ENCODE measurements around the gene RNF19B. TPM values are rescaled to one million over a fixed set of nuclear protein-coding genes. Genes with fewer than 3 reads are reported as not detected.

Gene RNF19B
- total RNA-seq, 1 donor from 2014 or later, result 14.2 TPM

GRCh38 chr1:32894681-32895080 lies 69.9 kb downstream of the RNF19B start:
- peaks cover 31% of the 10 kb centered on the region for H3K27me3 Mint-ChIP-seq (ENCODE audit: insufficient read depth, low read depth)
- Histone ChIP-seq H2AFZ (replicated peaks) (no peak overlapping the region), H3K79me2 (ENCODE audit: low read depth) (no peaks in the 10 kb centered on the region), H3F3A (ENCODE audit: low read depth) (peaks cover 17% of the 10 kb centered on the region), H4K20me1 (ENCODE audit: low read depth) (peaks cover 25% of the 10 kb centered on the region), H3K36me3 (no peaks in the 10 kb centered on the region), H3K27me3 (peaks cover 44% of the 10 kb centered on the region), H3K27ac (no peak overlapping the region), H3K9ac (no peak overlapping the region), H3K4me2 (peak overlapping the region; percentile 82), H3K9me3 (ENCODE audit: low read depth) (no peaks in the 10 kb centered on the region), H3K4me3 (peak overlapping the region; percentile 65), H3K4me1 (peaks cover 15% of the 10 kb centered on the region)
- TF ChIP-seq EZH2 (IDR thresholded peaks at IDR 0.05) (no peak), EZH2phosphoT487 (IDR thresholded peaks at IDR 0.05) (no peak), CTCF (IDR thresholded peaks at IDR 0.05) (no peak)
- DNase-seq (ENCODE audit: low spot score), result peak; percentile 38
- no peak overlapping the region for H3K27ac Mint-ChIP-seq
- peak overlapping the region; percentile 50 for H3K4me3 Mint-ChIP-seq
- H3K4me1 Mint-ChIP-seq, result peaks cover 20% of the 10 kb centered on the region
- no peaks in the 10 kb centered on the region for H3K9me3 Mint-ChIP-seq
- no peaks in the 10 kb centered on the region for H3K36me3 Mint-ChIP-seq

GRCh38 chr1:32894019-32894600 lies 70.5 kb downstream of the RNF19B start:
- peaks cover 26% of the 10 kb centered on the region for H4K20me1 ChIP-seq (ENCODE audit: low read depth)
- peaks cover 17% of the 10 kb centered on the region for H3F3A ChIP-seq (ENCODE audit: low read depth)
- H3K27ac ChIP-seq, result no peak overlapping the region
- H3K4me2 ChIP-seq, result peak overlapping the region; percentile 82
- Mint-ChIP-seq H3K27ac (no peak overlapping the region), H3K4me3 (peak overlapping the region; percentile 84), H3K9me3 (no peaks in the 10 kb centered on the region), H3K4me1 (peaks cover 20% of the 10 kb centered on the region), H3K27me3 (ENCODE audit: insufficient read depth, low read depth) (peaks cover 29% of the 10 kb centered on the region), H3K36me3 (no peaks in the 10 kb centered on the region)
- TF ChIP-seq CTCF (IDR thresholded peaks at IDR 0.05), result no peak
- no peak for TF ChIP-seq EZH2 (IDR thresholded peaks at IDR 0.05)
- TF ChIP-seq EZH2phosphoT487 (IDR thresholded peaks at IDR 0.05), result no peak
- H3K4me1 ChIP-seq, result peaks cover 15% of the 10 kb centered on the region
- no peaks in the 10 kb centered on the region for H3K36me3 ChIP-seq
- H2AFZ ChIP-seq (replicated peaks), result peak overlapping the region; percentile 81
- peaks cover 44% of the 10 kb centered on the region for H3K27me3 ChIP-seq
- H3K9me3 ChIP-seq (ENCODE audit: low read depth), result no peaks in the 10 kb centered on the region
- DNase-seq (ENCODE audit: low spot score), result peak; percentile 55
- peak overlapping the region; percentile 65 for H3K4me3 ChIP-seq
- H3K79me2 ChIP-seq (ENCODE audit: low read depth), result no peaks in the 10 kb centered on the region
- H3K9ac ChIP-seq, result no peak overlapping the region

- H3K4me2 ChIP-seq, result peak overlapping the region; percentile 82
- Mint-ChIP-seq H3K9me3 (no peaks in the 10 kb centered on the region), H3K4me3 (peak overlapping the region; percentile 84), H3K36me3 (no peaks in the 10 kb centered on the region), H3K27ac (no peak overlapping the region), H3K27me3 (ENCODE audit: insufficient read depth, low read depth) (peaks cover 27% of the 10 kb centered on the region), H3K4me1 (peaks cover 20% of the 10 kb centered on the region)
- peaks cover 44% of the 10 kb centered on the region for H3K27me3 ChIP-seq
- DNase-seq (ENCODE audit: low spot score), result peak; percentile 86
- H3K27ac ChIP-seq, result no peak overlapping the region
- H3K9me3 ChIP-seq (ENCODE audit: low read depth), result no peaks in the 10 kb centered on the region
- H3K4me3 ChIP-seq, result peak overlapping the region; percentile 65
- no peaks in the 10 kb centered on the region for H3K36me3 ChIP-seq
- no peaks in the 10 kb centered on the region for H3K79me2 ChIP-seq (ENCODE audit: low read depth)
- peaks cover 15% of the 10 kb centered on the region for H3K4me1 ChIP-seq
- TF ChIP-seq CTCF (IDR thresholded peaks at IDR 0.05), result peak; percentile 36
- no peak for TF ChIP-seq EZH2phosphoT487 (IDR thresholded peaks at IDR 0.05)
- TF ChIP-seq EZH2 (IDR thresholded peaks at IDR 0.05), result peak; percentile 45
- H3K9ac ChIP-seq, result no peak overlapping the region
- H3F3A ChIP-seq (ENCODE audit: low read depth), result peaks cover 17% of the 10 kb centered on the region
- peaks cover 26% of the 10 kb centered on the region for H4K20me1 ChIP-seq (ENCODE audit: low read depth)
- peak overlapping the region; percentile 81 for H2AFZ ChIP-seq (replicated peaks)
Measured at GRCh38 chr1:32893198-32894018, 71.2 kb downstream of the RNF19B start.
